Vagina (tissue), 2 donors: ENCODE results near the gene BEST3.

Experiments used
- CTCF ChIP-seq, 3 experiments: fragments of 450-650 bp in 2 of 3; fragments of 200-600 bp in 1 of 3; sonication (generic) in 1 of 3; IDR thresholded peaks; one replicate each; pipeline ENCODE4 v1.5.1; 2017 to 2019; ENCODE audit warnings: antibody characterized with exemption in 3 of 3, mild to moderate bottlenecking in 2 of 3, moderate library complexity in 2 of 3
- POLR2A ChIP-seq, 2 donors: fragments of 450-650 bp; IDR thresholded peaks; one replicate each; pipeline ENCODE4 v1.6.1; 2017; ENCODE audit warnings: antibody characterized with exemption in 2 of 2, mild to moderate bottlenecking in 2 of 2, moderate library complexity in 2 of 2
- POLR2AphosphoS5 ChIP-seq, 2 donors: sonication (generic); formaldehyde crosslinking; IDR thresholded peaks; one replicate each; pipeline ENCODE4 v1.9.0; 2017; ENCODE audit warnings: antibody characterized with exemption in 2 of 2, mild to moderate bottlenecking in 2 of 2, low read depth in 1 of 2; ENCODE audit not compliant: insufficient read depth in 1 of 2

- TF ChIP-seq POLR2AphosphoS5 (IDR thresholded peaks at IDR 0.05; ENCODE audit: insufficient read depth in 1 of 2, low read depth in 1 of 2): no peak
- no peak for TF ChIP-seq CTCF (IDR thresholded peaks at IDR 0.05)
- no peak for TF ChIP-seq POLR2A (IDR thresholded peaks at IDR 0.05)
Observed at GRCh38 chr12:69620077-69620476, 79.0 kb downstream of the BEST3 start.
